Muscle of arm (tissue), 12 donors: ENCODE results near the gene TMEM171. TPM values are rescaled to one million over a fixed set of nuclear protein-coding genes. Genes with fewer than 3 reads are reported as not detected.

ENCODE experiments used
- DNase-seq: peaks from one replicate; pipeline ENCODE4 v3.0.0-alpha.2; 2013
- polyA plus RNA-seq, 12 donors: library from polyadenylated mRNA; unstranded; fragments of 120-200 nt; gene quantifications; one replicate each; pipeline ENCODE4 v1.2.1, GENCODE V29; 2013; ENCODE audit not compliant: insufficient read length in 12 of 12

The TMEM171 gene
- polyA plus RNA-seq, 12 donors, result 0.15 to 6.9 (median 0.81) TPM; not detected in 2

DNA sequence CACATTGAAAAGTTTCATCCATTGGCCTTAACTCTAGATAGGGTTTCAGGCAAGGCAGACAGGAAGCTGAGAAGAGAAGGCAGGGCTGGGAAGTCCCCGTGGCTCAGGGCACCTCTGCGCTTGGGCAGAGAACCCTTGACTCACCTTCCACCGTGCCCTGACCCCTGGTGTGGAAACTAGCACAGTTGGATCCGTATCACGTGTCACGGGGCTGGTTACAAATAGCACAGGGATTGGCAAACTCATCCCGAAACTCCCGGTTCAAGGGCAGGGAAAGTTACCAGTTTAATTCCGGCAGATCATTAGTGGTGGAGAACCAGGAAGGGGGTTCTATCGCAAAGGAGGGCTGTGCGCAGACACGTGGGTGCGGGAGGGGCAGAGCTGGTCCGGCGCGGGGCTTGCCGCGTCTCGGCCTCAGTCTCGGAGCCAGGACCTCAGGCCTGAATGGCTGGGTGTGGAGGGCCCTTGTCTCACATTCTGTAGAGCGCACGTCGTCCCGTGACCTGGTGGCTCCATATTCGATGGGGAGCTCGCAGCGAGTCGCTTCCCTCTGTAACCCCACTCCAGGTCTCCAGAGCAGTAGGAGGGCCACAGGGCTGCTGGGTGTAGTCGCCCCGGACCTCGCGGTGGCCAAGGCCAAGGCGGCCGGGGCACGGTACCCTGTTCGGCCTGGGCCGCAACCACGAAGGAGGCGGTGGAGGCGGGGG, 771 bp upstream of the TMEM171 start:
- DNase-seq, result no peak

GRCh38 chr5:73121119-73121463, 716 bp downstream of the TMEM171 start:
- no peak for DNase-seq

GRCh38 chr5:73122875-73123810, 2.8 kb downstream of the TMEM171 start:
- no peak for DNase-seq

DNA sequence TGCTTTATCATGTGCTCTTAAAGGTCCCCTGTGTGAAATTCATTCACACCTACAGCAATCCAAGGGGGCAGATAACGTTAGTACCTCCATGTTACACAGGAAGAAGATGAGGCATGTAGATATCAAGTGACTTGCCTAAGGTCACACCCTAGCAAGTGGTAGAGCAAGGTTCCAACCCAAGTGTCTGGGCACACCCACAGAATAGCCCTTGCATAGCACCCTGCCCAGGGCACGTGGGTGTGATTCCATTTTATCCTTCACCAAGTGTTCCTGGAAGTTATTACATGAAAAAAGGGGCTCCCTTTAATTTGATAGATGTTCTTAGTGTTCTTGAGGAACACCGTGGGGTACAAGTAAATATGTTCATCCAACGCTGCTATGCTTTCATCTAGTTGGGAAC, 4.9 kb downstream of the TMEM171 start:
- no peak for DNase-seq

- no peak for DNase-seq
These were observed 6.0 kb downstream of the TMEM171 start for GRCh38 chr5:73126381-73126780.

GRCh38 chr5:73126957-73127356, 6.6 kb downstream of the TMEM171 start:
- DNase-seq, result no peak

DNA sequence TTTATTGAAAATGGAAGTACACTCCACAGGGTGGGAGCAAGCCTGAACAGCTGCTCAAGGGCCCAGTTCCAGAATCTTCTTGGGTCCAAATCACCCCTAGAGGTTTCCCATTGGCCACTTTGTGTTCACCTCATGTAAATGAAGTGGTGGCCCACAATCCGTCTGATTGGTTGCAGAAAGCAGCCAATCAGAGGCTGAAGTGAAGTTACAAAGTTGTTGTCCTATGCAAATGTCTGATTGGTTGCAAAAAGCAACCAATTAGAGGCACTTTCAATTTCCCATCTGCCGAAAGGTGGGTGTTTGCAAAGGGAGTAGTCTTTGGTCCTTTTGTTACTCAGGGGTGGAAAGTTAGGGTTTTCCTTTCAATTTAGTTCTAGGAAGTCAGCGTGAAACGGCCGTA, 8.8 kb downstream of the TMEM171 start:
- DNase-seq, result no peak

GRCh38 chr5:73130811-73131210, 10.4 kb downstream of the TMEM171 start:
- no peak for DNase-seq

GRCh38 chr5:73131711-73132425, 11.5 kb downstream of the TMEM171 start:
- no peak for DNase-seq

GRCh38 chr5:73132759-73133158, 12.4 kb downstream of the TMEM171 start:
- DNase-seq, result no peak

DNA sequence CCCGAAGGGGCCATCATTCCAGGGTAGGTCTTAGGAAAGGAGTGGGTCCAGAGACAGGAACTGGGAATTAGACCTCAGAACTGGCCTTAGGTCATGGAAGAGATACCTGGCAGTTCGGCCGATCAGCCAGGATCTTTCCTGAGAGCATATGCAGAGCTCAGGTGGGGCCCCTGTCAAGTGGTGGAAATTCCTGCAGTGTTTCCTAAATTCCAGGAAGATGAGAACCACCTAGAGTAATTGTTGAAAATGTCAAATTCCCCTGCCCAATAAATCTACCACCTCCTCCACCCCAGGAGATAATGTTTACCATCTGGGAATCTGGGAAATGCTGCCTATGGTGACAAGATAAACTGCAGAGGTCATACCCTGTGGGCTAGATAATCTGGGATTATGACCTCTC, 14.6 kb downstream of the TMEM171 start:
- no peak for DNase-seq

GRCh38 chr5:73135429-73136054, 15.2 kb downstream of the TMEM171 start:
- DNase-seq, result no peak

- no peak for DNase-seq
These were observed 15.7 kb downstream of the TMEM171 start for GRCh38 chr5:73136055-73136562.

DNA sequence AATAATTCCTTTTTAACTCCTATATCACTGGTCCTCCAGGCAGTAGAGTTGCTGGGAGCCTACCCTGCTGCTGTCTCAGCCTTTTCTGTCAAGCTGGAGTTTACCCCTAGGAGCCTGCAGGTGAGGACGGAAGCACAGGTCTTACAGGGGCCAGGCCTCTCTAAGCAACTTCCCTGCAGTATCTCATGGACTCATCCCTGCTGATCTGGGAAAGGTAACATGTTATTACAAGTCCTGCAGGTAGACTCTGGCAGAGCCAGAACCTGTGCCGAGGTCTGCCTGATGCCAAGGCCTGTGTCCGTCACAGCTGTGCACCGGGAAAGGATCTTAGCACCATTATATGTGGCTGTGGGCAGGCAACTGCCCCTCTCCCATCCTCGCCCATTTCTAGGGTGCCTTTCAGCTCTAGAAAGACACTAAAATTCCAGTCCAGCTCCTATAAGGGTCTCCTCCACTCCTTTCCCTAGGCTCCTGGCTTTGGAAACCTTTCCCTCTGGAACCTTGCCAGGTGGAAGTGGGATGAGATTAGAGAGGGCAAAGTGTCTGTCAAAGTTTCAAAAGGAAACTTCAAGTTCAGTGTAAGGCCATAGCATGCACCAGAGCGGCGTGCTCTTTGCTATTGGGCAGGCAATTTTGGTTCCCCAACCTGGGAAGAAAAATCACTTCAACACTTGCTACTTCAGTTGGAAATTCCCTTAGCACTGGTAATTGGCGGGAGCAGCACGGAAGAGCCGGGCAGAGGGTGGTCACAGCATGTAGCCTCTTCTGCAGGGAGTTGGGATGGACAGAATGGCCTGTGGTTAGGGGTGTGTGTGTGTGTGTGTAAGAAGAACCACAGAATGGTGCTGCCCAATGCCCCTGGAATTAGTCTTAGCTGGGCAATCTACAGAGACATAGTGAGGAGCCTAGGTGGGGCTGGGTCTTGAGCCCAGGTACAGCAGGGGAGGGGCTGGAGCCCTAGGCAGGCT, 17.5 kb downstream of the TMEM171 start:
- no peak for DNase-seq

- no peak for DNase-seq
These were observed 19.1 kb downstream of the TMEM171 start for GRCh38 chr5:73139485-73139884.

GRCh38 chr5:73140801-73141200, 20.4 kb downstream of the TMEM171 start:
- DNase-seq, result no peak

- no peak for DNase-seq
These were observed 21.7 kb downstream of the TMEM171 start for GRCh38 chr5:73142035-73142434.

- no peak for DNase-seq
These were observed 23.3 kb downstream of the TMEM171 start for GRCh38 chr5:73143716-73144115.

- DNase-seq, result no peak
These were observed 29.2 kb downstream of the TMEM171 start for GRCh38 chr5:73149540-73149939.

- DNase-seq, result no peak
These were observed 30.5 kb downstream of the TMEM171 start for GRCh38 chr5:73150876-73151275.
